H1 (cell line): ENCODE data around the gene L3MBTL4. TPM values are rescaled to one million over a fixed set of nuclear protein-coding genes. Genes with fewer than 3 reads are reported as not detected.

Source experiments
- CTCF ChIA-PET: fragments of 300-600 bp; sonication (Branson Sonifier 250); formaldehyde crosslinking; loops from one replicate; lab custom pipeline; 2021; ENCODE audit not compliant: partially characterized antibody; lab: Charles Lee
- POLR2A ChIA-PET: fragments of 300-600 bp; sonication (Branson Sonifier 250); formaldehyde crosslinking; loops from one replicate; lab custom pipeline; 2021; ENCODE audit warnings: inconsistent platforms; ENCODE audit not compliant: partially characterized antibody; lab: Charles Lee
- DNase-seq, 2 experiments: peaks; one replicate each; pipeline versions ENCODE4 v3.0.0 to v3.0.0-alpha.2; 2010 to 2022; ENCODE audit warnings: low spot score in 2 of 2, low read depth in 1 of 2, mixed read lengths in 1 of 2
- FAIRE-seq: peaks from 2 replicates; lab custom pipeline; 2011; peaks lifted over from hg19 to GRCh38; lab: Jason Lieb, UNC
- H2AFZ ChIP-seq: 2 replicates; pipeline ENCODE4 v1.8.1; 2012; ENCODE audit warnings: low read length, inconsistent platforms
- H2AK5ac ChIP-seq: 2 replicates; pipeline ENCODE4 v1.6.1; 2013; ENCODE audit warnings: low read depth, low read length
- H2BK120ac ChIP-seq: replicated peaks from 2 replicates; pipeline ENCODE3; 2013; ENCODE audit warnings: low read depth, low read length, inconsistent platforms
- H2BK12ac ChIP-seq: 2 replicates; pipeline ENCODE4 v1.6.1; 2013; ENCODE audit warnings: low read depth, low read length
- H2BK15ac ChIP-seq: 2 replicates; pipeline ENCODE4 v1.6.1; 2013; ENCODE audit warnings: low read length
- H2BK20ac ChIP-seq: 2 replicates; pipeline ENCODE4 v1.6.1; 2013; ENCODE audit warnings: low read length
- H2BK5ac ChIP-seq: 2 replicates; pipeline ENCODE4 v1.6.1; 2013; ENCODE audit warnings: low read depth, low read length
- H3K14ac ChIP-seq: 2 replicates; pipeline ENCODE4 v1.6.1; 2013; ENCODE audit warnings: inconsistent platforms; ENCODE audit not compliant: insufficient read length
- H3K18ac ChIP-seq: 2 replicates; pipeline ENCODE4 v1.6.1; 2013; ENCODE audit warnings: low read length; ENCODE audit errors: extremely low read depth
- H3K23ac ChIP-seq: 2 replicates; pipeline ENCODE4 v1.6.1; 2013; ENCODE audit warnings: inconsistent platforms; ENCODE audit not compliant: insufficient read length
- H3K23me2 ChIP-seq: 2 replicates; pipeline ENCODE4 v1.6.1; 2013; ENCODE audit warnings: low read depth, low read length
- H3K27ac ChIP-seq: 2 replicates; pipeline ENCODE4 v1.6.1; 2011; ENCODE audit warnings: low read depth, low read length, inconsistent platforms
- H3K27me3 ChIP-seq, 4 experiments: replicated peaks in 1 of 4; 1 replicate in 1 of 4; 2 replicates in 3 of 4; pipeline versions ENCODE4 v1.6.1 to v1.8.1; 2011 to 2013; ENCODE audit warnings: low read length in 3 of 4, mild to moderate bottlenecking in 3 of 4, inconsistent platforms in 2 of 4, mixed read lengths in 2 of 4, moderate library complexity in 1 of 4; ENCODE audit not compliant: control insufficient read depth in 3 of 4, insufficient read depth in 3 of 4; ENCODE audit errors: extremely low read depth in 1 of 4
- H3K36me3 ChIP-seq, 4 experiments: 2 replicates each; pipeline versions ENCODE4 v1.6.1 to v1.8.1; 2011 to 2013; ENCODE audit warnings: mild to moderate bottlenecking in 4 of 4, low read length in 3 of 4, moderate library complexity in 2 of 4, control low read depth in 1 of 4, inconsistent platforms in 1 of 4; ENCODE audit not compliant: insufficient read depth in 4 of 4, control insufficient read depth in 2 of 4
- H3K4ac ChIP-seq: replicated peaks from 2 replicates; pipeline ENCODE3; 2013; ENCODE audit warnings: low read length, low read depth, mixed read lengths, inconsistent platforms; ENCODE audit not compliant: insufficient read length
- H3K4me1 ChIP-seq, 4 experiments: replicated peaks in 1 of 4; 1 replicate in 1 of 4; 2 replicates in 3 of 4; pipeline versions ENCODE4 v1.6.1 to v1.8.1; 2011 to 2013; ENCODE audit warnings: low read length in 3 of 4, inconsistent platforms in 2 of 4, mixed read lengths in 1 of 4; ENCODE audit not compliant: insufficient read depth in 4 of 4, control insufficient read depth in 3 of 4
- H3K4me2 ChIP-seq, 2 experiments: 2 replicates each; pipeline versions ENCODE4 v1.6.1 to v1.8.1; 2011 to 2013; ENCODE audit warnings: low read depth in 2 of 2, low read length in 2 of 2, control low read depth in 1 of 2, inconsistent platforms in 1 of 2, mild to moderate bottlenecking in 1 of 2; ENCODE audit not compliant: insufficient read depth in 1 of 2
- H3K4me3 ChIP-seq, 4 experiments: fragments of 200-600, 300-600 bp in 1 of 4; sonication (generic), shearing (Covaris generic), sonication (Bioruptor Twin) in 1 of 4; 2 replicates each; pipeline versions ENCODE4 v1.5.1 to v1.8.1; 2011 to 2016; ENCODE audit warnings: low read length in 4 of 4, low read depth in 3 of 4, control low read depth in 2 of 4, inconsistent platforms in 2 of 4, mild to moderate bottlenecking in 2 of 4, mixed read lengths in 1 of 4, moderate library complexity in 1 of 4; ENCODE audit not compliant: insufficient read depth in 2 of 4; ENCODE audit errors: extremely low read depth in 1 of 4
- H3K56ac ChIP-seq: replicated peaks from 2 replicates; pipeline ENCODE3; 2013; ENCODE audit warnings: low read depth, mild to moderate bottlenecking, mixed read lengths, low read length, inconsistent platforms; ENCODE audit not compliant: insufficient read length
- H3K79me1 ChIP-seq: 2 replicates; pipeline ENCODE4 v1.6.1; 2013; ENCODE audit warnings: low read depth, low read length, control low read depth
- H3K79me2 ChIP-seq, 2 experiments: 2 replicates each; pipeline versions ENCODE4 v1.6.1 to v1.8.1; 2012 to 2013; ENCODE audit warnings: low read length in 2 of 2, mild to moderate bottlenecking in 2 of 2, inconsistent platforms in 1 of 2; ENCODE audit not compliant: insufficient read depth in 2 of 2, control insufficient read depth in 1 of 2
- H3K9ac ChIP-seq, 4 experiments: replicated peaks in 1 of 4; 1 replicate in 1 of 4; 2 replicates in 3 of 4; pipeline versions ENCODE4 v1.6.1 to v1.8.1; 2011 to 2013; ENCODE audit warnings: low read depth in 3 of 4, low read length in 3 of 4, control low read depth in 2 of 4, mild to moderate bottlenecking in 2 of 4, moderate library complexity in 2 of 4, inconsistent platforms in 1 of 4; ENCODE audit errors: extremely low read depth in 1 of 4
- H3K9me3 ChIP-seq, 2 experiments: 2 replicates each; pipeline versions ENCODE4 v1.6.1 to v1.8.1; 2012 to 2013; ENCODE audit warnings: mild to moderate bottlenecking in 2 of 2, moderate library complexity in 2 of 2, control low read depth in 1 of 2, inconsistent platforms in 1 of 2, low read depth in 1 of 2, low read length in 1 of 2, mixed read lengths in 1 of 2; ENCODE audit not compliant: insufficient read depth in 2 of 2
- H4K20me1 ChIP-seq, 2 experiments: replicated peaks in 1 of 2; 2 replicates each; pipeline versions ENCODE3 to v1.8.1; 2011 to 2013; ENCODE audit warnings: inconsistent platforms in 2 of 2, low read length in 2 of 2, mild to moderate bottlenecking in 1 of 2; ENCODE audit not compliant: insufficient read depth in 2 of 2, control insufficient read depth in 1 of 2
- H4K5ac ChIP-seq: 2 replicates; pipeline ENCODE4 v1.6.1; 2013; ENCODE audit warnings: low read length, low read depth, mixed read lengths, inconsistent platforms; ENCODE audit not compliant: insufficient read length
- H4K8ac ChIP-seq: 2 replicates; pipeline ENCODE4 v1.8.0; 2013; ENCODE audit warnings: mild to moderate bottlenecking, moderate library complexity, low read length, inconsistent platforms; ENCODE audit not compliant: insufficient read depth; ENCODE audit errors: extremely low read depth
- H4K91ac ChIP-seq: replicated peaks from 2 replicates; pipeline ENCODE3; 2013; ENCODE audit warnings: low read length, mixed read lengths, inconsistent platforms; ENCODE audit not compliant: insufficient read length
- ATF3 ChIP-seq: IDR thresholded peaks from 2 replicates; pipeline ENCODE4 v1.6.1; 2011; ENCODE audit warnings: low read depth, mild to moderate bottlenecking, low read length; ENCODE audit not compliant: insufficient read depth
- SP1 ChIP-seq: IDR thresholded peaks from 2 replicates; pipeline ENCODE4 v1.6.1; 2011; ENCODE audit warnings: low read depth, low read length
- YY1 ChIP-seq: IDR thresholded peaks from 2 replicates; pipeline ENCODE4 v1.6.1; 2011; ENCODE audit warnings: low read depth, mild to moderate bottlenecking, low read length
- WGBS, 2 experiments: shearing (Covaris generic) in 1 of 2; methylation state at CpG; one replicate each; pipeline versions ENCODE4 v1.1.6 to v1.1.7; 2013 to 2015; ENCODE audit warnings: low lambda C conversion rate in 2 of 2, mixed read lengths in 2 of 2, inconsistent platforms in 1 of 2, low coverage in 1 of 2, missing lambda C conversion rate in 1 of 2; ENCODE audit not compliant: insufficient replicate concordance in 2 of 2, insufficient coverage in 1 of 2, insufficient read length in 1 of 2; ENCODE audit errors: extremely low coverage in 1 of 2, missing lambda C conversion rate in 1 of 2; 5-methylcytosine and 5-hydroxymethylcytosine counted together
- polyA plus RNA-seq, 7 experiments: library from polyadenylated mRNA; depleted of rRNA in 3 of 7; stranded (reverse) in 5 of 7; unstranded in 2 of 7; fragments of >200 nt in 5 of 7; fragments of 200-250 nt in 2 of 7; gene quantifications; 1 replicate in 5 of 7; 2 replicates in 1 of 7; 4 replicates in 1 of 7; pipeline versions ENCODE4 v1.2.1 to v1.2.3, GENCODE V29; 2011 to 2013; ENCODE audit warnings: missing spikeins in 2 of 7, mixed read lengths in 2 of 7
- total RNA-seq: library from RNA; stranded (reverse); fragmentation: NEBNext Ultra II Directional; extraction: Animal tissue kit (Norgen Biotek cat#: 25700); gene quantifications from 2 replicates; pipeline ENCODE4 v1.2.1, GENCODE V29; 2021

L3MBTL4 gene
- total and polyA plus RNA-seq, 2 of the 8 experiments (the other 6 are each of a cell fraction or from before 2014, with no cell fraction given) = 1.0 to 2.1 TPM

GRCh38 chr18:5992381-5992780, 422.3 kb downstream of the L3MBTL4 start:
- Histone ChIP-seq H4K91ac (no peak overlapping the region), H2AFZ (no peak overlapping the region), H3K9ac (no peak overlapping the region), H3K27ac (no peak overlapping the region), H3K4me3 (no peak overlapping the region), H3K4ac (no peak overlapping the region), H3K79me1 (no peaks in the 10 kb centered on the region), H3K79me2 (no peaks in the 10 kb centered on the region), H3K18ac (no peak overlapping the region), H3K23ac (no peak overlapping the region)
- no peak for DNase-seq
- TF ChIP-seq ATF3 (no peak), SP1 (no peak), YY1 (no peak)
- TF ChIP-seq, all 59 proteins: peak for 0
- Histone ChIP-seq H2BK15ac (no peak overlapping the region), H3K56ac (no peak overlapping the region), H3K27me3 (no peaks in the 10 kb centered on the region; a peak in 1 of 7 replicates), H2BK120ac (no peak overlapping the region), H3K9me3 (no peaks in the 10 kb centered on the region; a peak in 1 of 4 replicates), H3K36me3 (no peaks in the 10 kb centered on the region; a peak in 1 of 8 replicates), H3K23me2 (peaks cover 2% of the 10 kb centered on the region; the same call in 1 of the 2 replicates), H2BK5ac (no peak overlapping the region), H3K4me2 (no peak overlapping the region), H4K8ac (no peak overlapping the region), H4K20me1 (no peaks in the 10 kb centered on the region), H4K5ac (no peak overlapping the region), H2AK5ac (no peak overlapping the region), H3K4me1 (peaks cover 8 to 19% (median 17%) of the 10 kb centered on the region in 4 experiments; a peak in 5 of 7 replicates), H2BK12ac (no peak overlapping the region), H2BK20ac (no peak overlapping the region), H3K14ac (no peak overlapping the region)
- POLR2A ChIA-PET = no interaction called here
- no peak for FAIRE-seq
- CTCF ChIA-PET = no interaction called here
- 97% methylated on average over 7 of the region's 7 CpGs; no CpG with 5 or more reads in 1 of the 2 experiments for WGBS, 2 experiments
